HEK293T (cell line): ENCODE data around the gene GPR17.

Experiments used
- ARNT ChIP-seq: fragments of 450-650 bp; IDR thresholded peaks from 2 replicates; pipeline ENCODE4 v1.6.1; 2017; ENCODE audit warnings: mild to moderate bottlenecking
- BHLHE40 ChIP-seq: fragments of 450-650 bp; IDR thresholded peaks from 2 replicates; pipeline ENCODE4 v1.6.1; 2016; ENCODE audit warnings: mild to moderate bottlenecking, moderate library complexity, borderline replicate concordance
- ELF4 ChIP-seq: fragments of 450-650 bp; IDR thresholded peaks from 2 replicates; pipeline ENCODE4 v1.6.1; 2017; ENCODE audit warnings: antibody characterized with exemption
- FOXA1 ChIP-seq: fragments of 450-650 bp; IDR thresholded peaks from 2 replicates; pipeline ENCODE4 v1.6.1; 2016; ENCODE audit warnings: mild to moderate bottlenecking
- FOXM1 ChIP-seq: fragments of 450-650 bp; IDR thresholded peaks from 2 replicates; pipeline ENCODE4 v1.6.1; 2017; ENCODE audit warnings: mild to moderate bottlenecking, borderline replicate concordance
- HDGF ChIP-seq: fragments of 450-650 bp; IDR thresholded peaks from 2 replicates; pipeline ENCODE4 v1.6.1; 2017; ENCODE audit warnings: antibody characterized with exemption, borderline replicate concordance
- LEF1 ChIP-seq: fragments of 450-650 bp; IDR thresholded peaks from 2 replicates; pipeline ENCODE4 v1.6.1; 2017; ENCODE audit warnings: mild to moderate bottlenecking, borderline replicate concordance
- NFRKB ChIP-seq: fragments of 450-650 bp; IDR thresholded peaks from 2 replicates; pipeline ENCODE4 v1.6.1; 2016; ENCODE audit warnings: mild to moderate bottlenecking, moderate library complexity
- PKNOX1 ChIP-seq: fragments of 450-650 bp; IDR thresholded peaks from 2 replicates; pipeline ENCODE4 v1.6.1; 2016
- SUZ12 ChIP-seq: fragments of 450-650 bp; IDR thresholded peaks from 2 replicates; pipeline ENCODE4 v1.6.1; 2016; ENCODE audit warnings: mild to moderate bottlenecking
- ZNF384 ChIP-seq: fragments of 450-650 bp; IDR thresholded peaks from 2 replicates; pipeline ENCODE4 v1.6.1; 2016

GRCh38 chr2:127654084-127654837 lies 8.3 kb downstream of the GPR17 start:
- TF ChIP-seq SUZ12, result no peak
- no peak for TF ChIP-seq BHLHE40
- no peak for TF ChIP-seq LEF1
- TF ChIP-seq HDGF, result no peak
- TF ChIP-seq FOXA1, result no peak
- no peak for TF ChIP-seq ZNF384
- TF ChIP-seq NFRKB, result no peak
- TF ChIP-seq FOXM1, result no peak
- TF ChIP-seq ELF4, result no peak
- no peak for TF ChIP-seq PKNOX1
- no peak for TF ChIP-seq ARNT
